H9 (cell line): ENCODE data around the gene OPTC. TPM values are rescaled to one million over a fixed set of nuclear protein-coding genes. Genes with fewer than 3 reads are reported as not detected.

Source experiments
- DNase-seq: peaks from one replicate; pipeline ENCODE4 v3.0.0-alpha.2; 2017
- H2AFZ ChIP-seq: one replicate; pipeline ENCODE4 v1.6.1; 2013; ENCODE audit warnings: mild to moderate bottlenecking, low read length, control low read depth, moderate library complexity
- H2AK5ac ChIP-seq: 2 replicates; pipeline ENCODE4 v1.6.1; 2013; ENCODE audit warnings: low read length, control low read depth, mixed read lengths; ENCODE audit not compliant: insufficient read length
- H2BK120ac ChIP-seq: one replicate; pipeline ENCODE4 v1.6.1; 2013; ENCODE audit warnings: low read depth, mild to moderate bottlenecking, low read length, control low read depth, inconsistent platforms; ENCODE audit not compliant: poor library complexity, severe bottlenecking
- H2BK12ac ChIP-seq: 2 replicates; pipeline ENCODE4 v1.6.1; 2013; ENCODE audit warnings: low read length, control low read depth, mixed read lengths, low read depth; ENCODE audit not compliant: insufficient read length
- H2BK15ac ChIP-seq: 2 replicates; pipeline ENCODE4 v1.6.1; 2013; ENCODE audit warnings: low read depth, low read length, control low read depth
- H2BK20ac ChIP-seq: one replicate; pipeline ENCODE4 v1.6.1; 2013; ENCODE audit warnings: low read depth, mild to moderate bottlenecking, low read length, control low read depth, inconsistent platforms; ENCODE audit not compliant: poor library complexity, severe bottlenecking
- H2BK5ac ChIP-seq: 2 replicates; pipeline ENCODE4 v1.6.1; 2013; ENCODE audit warnings: low read length, control low read depth, mixed read lengths; ENCODE audit not compliant: insufficient read length
- H3K14ac ChIP-seq: 2 replicates; pipeline ENCODE4 v1.6.1; 2013; ENCODE audit warnings: low read length, control low read depth; ENCODE audit not compliant: insufficient read depth
- H3K18ac ChIP-seq: 2 replicates; pipeline ENCODE4 v1.6.1; 2013; ENCODE audit warnings: low read depth, mild to moderate bottlenecking, mixed read lengths, low read length, control low read depth; ENCODE audit not compliant: insufficient read length
- H3K23ac ChIP-seq: 2 replicates; pipeline ENCODE4 v1.6.1; 2013; ENCODE audit warnings: low read length, control low read depth, mixed read lengths, low read depth; ENCODE audit not compliant: insufficient read length
- H3K23me2 ChIP-seq: 2 replicates; pipeline ENCODE4 v1.6.1; 2013; ENCODE audit warnings: low read depth, mild to moderate bottlenecking, mixed read lengths, low read length, control low read depth; ENCODE audit not compliant: insufficient read length, poor library complexity, severe bottlenecking
- H3K27ac ChIP-seq: 2 replicates; pipeline ENCODE4 v1.5.1; 2013; ENCODE audit warnings: low read length, control low read depth, mixed read lengths, low read depth; ENCODE audit not compliant: insufficient read length
- H3K27me3 ChIP-seq: 2 replicates; pipeline ENCODE4 v1.6.1; 2013; ENCODE audit warnings: low read length, control low read depth, inconsistent platforms; ENCODE audit not compliant: insufficient read depth
- H3K4ac ChIP-seq: 2 replicates; pipeline ENCODE4 v1.6.1; 2013; ENCODE audit warnings: low read depth, mild to moderate bottlenecking, control low read depth, inconsistent platforms, low read length, moderate library complexity
- H3K4me1 ChIP-seq: 2 replicates; pipeline ENCODE4 v1.6.1; 2013; ENCODE audit warnings: low read length, control low read depth, inconsistent platforms; ENCODE audit not compliant: insufficient read depth
- H3K4me2 ChIP-seq: 2 replicates; pipeline ENCODE4 v1.6.1; 2013; ENCODE audit warnings: low read length, control low read depth, mixed read lengths; ENCODE audit not compliant: insufficient read length, insufficient read depth
- H3K56ac ChIP-seq: 2 replicates; pipeline ENCODE4 v1.6.1; 2013; ENCODE audit warnings: low read depth, mild to moderate bottlenecking, mixed read lengths, low read length, control low read depth; ENCODE audit not compliant: insufficient read length
- H3K79me1 ChIP-seq: 2 replicates; pipeline ENCODE4 v1.6.1; 2013; ENCODE audit warnings: low read depth, mild to moderate bottlenecking, moderate library complexity, low read length, control low read depth, inconsistent platforms; ENCODE audit not compliant: insufficient read depth, poor library complexity, severe bottlenecking
- H3K79me2 ChIP-seq: 2 replicates; pipeline ENCODE4 v1.6.1; 2013; ENCODE audit warnings: low read length, control low read depth, inconsistent platforms; ENCODE audit not compliant: insufficient read depth
- H3K9ac ChIP-seq: 2 replicates; pipeline ENCODE4 v1.6.1; 2013; ENCODE audit warnings: low read length, control low read depth, mixed read lengths; ENCODE audit not compliant: insufficient read length; ENCODE audit errors: extremely low read depth
- H3K9me3 ChIP-seq: one replicate; pipeline ENCODE4 v1.6.1; 2013; ENCODE audit warnings: low read depth, low read length, inconsistent platforms; ENCODE audit not compliant: control insufficient read depth
- H3T11ph ChIP-seq: one replicate; pipeline ENCODE4 v1.6.1; 2013; ENCODE audit warnings: mild to moderate bottlenecking, low read length, control low read depth, inconsistent platforms
- H4K20me1 ChIP-seq: one replicate; pipeline ENCODE4 v1.6.1; 2013; ENCODE audit not compliant: control insufficient read depth, insufficient read length, insufficient read depth
- H4K5ac ChIP-seq: 2 replicates; pipeline ENCODE4 v1.6.1; 2013; ENCODE audit warnings: low read depth, mild to moderate bottlenecking, mixed read lengths, low read length, control low read depth; ENCODE audit not compliant: insufficient read length
- H4K8ac ChIP-seq: replicated peaks from 2 replicates; pipeline ENCODE4 v1.6.1; 2013; ENCODE audit warnings: low read length, control low read depth, mixed read lengths, low read depth; ENCODE audit not compliant: insufficient read length
- H4K91ac ChIP-seq: 2 replicates; pipeline ENCODE4 v1.6.1; 2013; ENCODE audit warnings: low read depth, mild to moderate bottlenecking, moderate library complexity, mixed read lengths, low read length, control low read depth; ENCODE audit not compliant: insufficient read length
- H3K27ac Mint-ChIP-seq, 3 experiments: 2 replicates in 2 of 3; 3 replicates in 1 of 3; pipeline ENCODE4 v1.8.0; 2020 to 2021; ENCODE audit warnings: mixed read lengths in 3 of 3, mild to moderate bottlenecking in 1 of 3, moderate library complexity in 1 of 3
- H3K27me3 Mint-ChIP-seq: 2 replicates; pipeline ENCODE4 v1.8.0; 2021; ENCODE audit warnings: low read depth, mild to moderate bottlenecking, moderate library complexity, mixed read lengths
- H3K36me3 Mint-ChIP-seq, 3 experiments: 2 replicates in 2 of 3; 3 replicates in 1 of 3; pipeline ENCODE4 v1.8.0; 2020 to 2021; ENCODE audit warnings: low read depth in 3 of 3, mixed read lengths in 3 of 3; ENCODE audit not compliant: insufficient read depth in 1 of 3
- H3K4me1 Mint-ChIP-seq, 2 experiments: 2 replicates each; pipeline ENCODE4 v1.8.0; 2020; ENCODE audit warnings: mixed read lengths in 2 of 2
- H3K4me3 Mint-ChIP-seq, 2 experiments: 2 replicates in 1 of 2; 3 replicates in 1 of 2; pipeline ENCODE4 v1.8.0; 2020 to 2021; ENCODE audit warnings: mild to moderate bottlenecking in 2 of 2, mixed read lengths in 2 of 2, moderate library complexity in 1 of 2
- H3K9me3 Mint-ChIP-seq, 2 experiments: 2 replicates in 1 of 2; 3 replicates in 1 of 2; pipeline ENCODE4 v1.8.0; 2020; ENCODE audit warnings: mild to moderate bottlenecking in 2 of 2, mixed read lengths in 2 of 2, moderate library complexity in 1 of 2
- WGBS: extraction: QIAGEN DNeasy Blood & Tissue Kit; methylation state at CpG from one replicate; pipeline ENCODE4 v1.1.7; 2013; ENCODE audit warnings: missing lambda C conversion rate, low lambda C conversion rate, mixed read lengths; ENCODE audit not compliant: insufficient read length; ENCODE audit errors: extremely low coverage; 5-methylcytosine and 5-hydroxymethylcytosine counted together
- total RNA-seq: library from RNA; stranded (reverse); gene quantifications from 2 replicates; pipeline ENCODE4 v1.2.1, GENCODE V29; 2021
- TF ChIP-seq, protein P1 (sequence below): fragments of 200-600 bp; sonication (generic); conservative IDR thresholded peaks from 3 replicates; pipeline ENCODE4 v1.8.0; 2021; ENCODE audit warnings: antibody characterized with exemption, mild to moderate bottlenecking

The OPTC gene
- total RNA-seq, 1 experiment from 2014 or later, result 1.1 TPM

GRCh38 chr1:203507759-203508158, 13.8 kb downstream of the OPTC start:
- no peak overlapping the region for H3K27ac ChIP-seq
- H4K20me1 ChIP-seq, result no peaks in the 10 kb centered on the region
- DNase-seq, result no peak
- no peak overlapping the region for H2BK12ac ChIP-seq
- no peak overlapping the region for H3K9ac ChIP-seq
- H4K91ac ChIP-seq, result no peak overlapping the region
- H3K9me3 Mint-ChIP-seq, result no peaks in the 10 kb centered on the region
- H3K27ac Mint-ChIP-seq, result no peak overlapping the region
- no peak overlapping the region for H3K14ac ChIP-seq
- no peak overlapping the region for H3K23ac ChIP-seq
- no peak overlapping the region for H3K4ac ChIP-seq
- H2BK20ac ChIP-seq, result no peak overlapping the region
- no peak overlapping the region for H3K4me3 Mint-ChIP-seq
- H3K9me3 ChIP-seq, result no peaks in the 10 kb centered on the region
- H4K8ac ChIP-seq, result no peak overlapping the region
- H3K27me3 ChIP-seq, result peaks cover 4% of the 10 kb centered on the region; the same call in 1 of the 2 replicates
- H2BK5ac ChIP-seq, result no peak overlapping the region
- no peaks in the 10 kb centered on the region for H3K79me1 ChIP-seq
- H3K23me2 ChIP-seq, result no peaks in the 10 kb centered on the region
- H2BK15ac ChIP-seq, result no peak overlapping the region
- H2BK120ac ChIP-seq, result no peak overlapping the region
- no peaks in the 10 kb centered on the region for H3K36me3 Mint-ChIP-seq
- no peak overlapping the region for H3K18ac ChIP-seq
- H3K79me2 ChIP-seq, result no peaks in the 10 kb centered on the region
- no peak overlapping the region for H3K4me2 ChIP-seq
- peaks cover 5% of the 10 kb centered on the region for H3K4me1 ChIP-seq
- H3K4me1 Mint-ChIP-seq, result peaks cover 51 to 54% of the 10 kb centered on the region in 2 experiments
- H2AFZ ChIP-seq, result no peak overlapping the region
- H4K5ac ChIP-seq, result no peak overlapping the region
- H3K56ac ChIP-seq, result no peak overlapping the region
- peaks cover 19% of the 10 kb centered on the region for H3K27me3 Mint-ChIP-seq
- TF ChIP-seq, protein P1, sequence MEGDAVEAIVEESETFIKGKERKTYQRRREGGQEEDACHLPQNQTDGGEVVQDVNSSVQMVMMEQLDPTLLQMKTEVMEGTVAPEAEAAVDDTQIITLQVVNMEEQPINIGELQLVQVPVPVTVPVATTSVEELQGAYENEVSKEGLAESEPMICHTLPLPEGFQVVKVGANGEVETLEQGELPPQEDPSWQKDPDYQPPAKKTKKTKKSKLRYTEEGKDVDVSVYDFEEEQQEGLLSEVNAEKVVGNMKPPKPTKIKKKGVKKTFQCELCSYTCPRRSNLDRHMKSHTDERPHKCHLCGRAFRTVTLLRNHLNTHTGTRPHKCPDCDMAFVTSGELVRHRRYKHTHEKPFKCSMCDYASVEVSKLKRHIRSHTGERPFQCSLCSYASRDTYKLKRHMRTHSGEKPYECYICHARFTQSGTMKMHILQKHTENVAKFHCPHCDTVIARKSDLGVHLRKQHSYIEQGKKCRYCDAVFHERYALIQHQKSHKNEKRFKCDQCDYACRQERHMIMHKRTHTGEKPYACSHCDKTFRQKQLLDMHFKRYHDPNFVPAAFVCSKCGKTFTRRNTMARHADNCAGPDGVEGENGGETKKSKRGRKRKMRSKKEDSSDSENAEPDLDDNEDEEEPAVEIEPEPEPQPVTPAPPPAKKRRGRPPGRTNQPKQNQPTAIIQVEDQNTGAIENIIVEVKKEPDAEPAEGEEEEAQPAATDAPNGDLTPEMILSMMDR, result no peak
- no peak overlapping the region for H2AK5ac ChIP-seq
- H3T11ph ChIP-seq, result no peak overlapping the region
- WGBS, result no CpG with 5 or more reads among the region's 1 CpG
